HG02973 (cell line): ENCODE results near the gene TSR3.

ENCODE experiments used
- ATAC-seq: cut with Tn5 transposase; IDR thresholded peaks from one replicate; pipeline ENCODE4 v1.9.1; 2021; ENCODE audit warnings: moderate library complexity; ENCODE audit not compliant: unreplicated experiment

TSR3 gene

DNA sequence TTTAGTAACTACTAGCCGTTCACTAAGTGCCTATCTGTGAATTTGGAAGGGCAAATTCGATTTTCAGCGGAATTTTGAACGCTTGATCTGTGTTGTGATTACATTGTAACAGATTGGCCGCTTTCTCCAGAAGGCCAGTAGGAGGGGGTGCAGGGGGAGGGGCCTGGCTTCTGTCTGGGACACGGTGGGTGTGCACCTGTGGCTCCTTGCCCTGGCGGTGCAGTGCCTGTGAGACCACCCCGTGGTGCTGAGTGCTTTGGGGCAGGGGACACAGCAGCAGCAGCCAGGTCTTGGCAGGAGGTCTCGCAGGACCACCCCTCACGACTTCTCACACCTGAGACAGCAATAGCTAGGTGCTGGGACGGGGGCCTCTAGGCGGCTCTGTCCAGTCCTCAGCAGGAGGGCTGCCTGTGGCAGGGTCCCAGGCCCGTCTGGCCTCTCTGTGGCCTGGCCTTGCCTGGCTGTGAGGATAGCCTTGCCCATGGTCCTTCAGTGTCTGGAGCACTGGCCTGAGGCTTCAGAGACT is 40.4 kb downstream of the TSR3 start:
- ATAC-seq: no peak

DNA sequence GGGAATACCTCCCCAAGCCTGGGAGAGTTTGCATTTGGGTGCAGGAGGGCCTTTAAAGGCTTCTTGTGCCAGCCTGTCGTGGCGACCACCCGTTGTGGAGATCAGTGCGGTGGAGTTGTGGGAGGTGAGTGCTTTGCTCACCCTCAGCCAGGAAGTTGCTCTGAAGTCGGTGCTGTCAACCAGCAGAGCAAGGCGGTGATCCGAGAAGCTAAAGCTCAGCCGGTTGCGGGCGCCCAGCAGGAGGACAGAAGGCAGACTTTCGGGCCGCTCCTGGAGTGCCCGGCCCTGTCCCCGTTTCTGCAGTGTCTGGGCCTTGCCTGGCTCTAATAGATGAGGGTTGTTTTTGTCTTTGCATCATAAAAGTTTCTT is 40.9 kb downstream of the TSR3 start:
- ATAC-seq: no peak

GRCh38 chr16:1309888-1310831 is 41.5 kb downstream of the TSR3 start:
- peak; percentile 11 for ATAC-seq

- ATAC-seq: peak; percentile 49
Observed at GRCh38 chr16:1308977-1309885, 42.4 kb downstream of the TSR3 start, which contains the start of gene UBE2I. UBE2I (plus strand) TSS chr16:1309636; CDS start chr16:1314031, 4,395 bp downstream.

DNA sequence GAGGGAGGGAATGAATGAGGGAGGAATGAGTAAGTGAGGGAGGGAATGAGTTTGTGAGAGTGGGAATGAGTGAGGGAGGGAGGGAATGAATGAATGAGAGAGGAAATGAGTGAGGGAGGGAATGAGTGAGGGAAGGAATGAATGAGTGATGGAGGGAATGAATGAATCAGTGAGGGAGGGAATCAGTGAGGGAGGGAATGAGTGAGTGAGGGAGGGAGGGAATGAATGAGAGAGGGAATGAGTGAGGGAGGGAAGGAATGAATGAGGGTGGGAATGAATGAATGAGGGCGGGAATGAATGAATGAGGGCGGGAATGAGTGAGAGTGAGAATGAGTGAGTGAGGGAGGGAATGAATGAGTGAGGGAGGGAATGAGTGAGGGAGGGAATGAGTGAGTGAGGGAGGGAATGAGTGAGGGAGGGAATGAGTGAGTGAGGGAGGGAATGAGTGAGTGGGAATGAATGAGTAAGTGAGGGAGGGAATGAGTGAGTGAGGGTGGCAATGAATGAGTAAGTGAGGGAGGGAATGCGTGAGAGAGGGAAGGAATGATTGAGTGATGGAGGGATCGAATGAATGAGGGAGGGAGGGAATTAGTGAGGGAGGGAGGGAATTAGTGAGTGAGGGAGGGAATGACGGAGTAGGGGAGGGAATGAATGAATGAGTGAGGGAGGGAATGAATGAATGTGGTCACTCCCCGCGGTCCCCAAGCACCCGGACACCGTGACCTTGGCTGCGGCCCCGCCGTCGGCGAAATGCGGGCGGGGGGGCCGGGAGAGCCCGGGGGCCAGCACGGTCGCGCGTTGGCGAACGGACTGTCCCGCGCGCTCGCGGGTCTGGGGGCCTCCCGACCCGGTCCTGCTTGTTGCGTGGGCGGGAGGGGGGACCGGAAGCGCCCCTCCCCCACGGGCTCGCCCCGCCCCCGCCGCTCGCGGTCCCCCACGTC is 43.4 kb downstream of the TSR3 start:
- ATAC-seq: peak; percentile 12

DNA sequence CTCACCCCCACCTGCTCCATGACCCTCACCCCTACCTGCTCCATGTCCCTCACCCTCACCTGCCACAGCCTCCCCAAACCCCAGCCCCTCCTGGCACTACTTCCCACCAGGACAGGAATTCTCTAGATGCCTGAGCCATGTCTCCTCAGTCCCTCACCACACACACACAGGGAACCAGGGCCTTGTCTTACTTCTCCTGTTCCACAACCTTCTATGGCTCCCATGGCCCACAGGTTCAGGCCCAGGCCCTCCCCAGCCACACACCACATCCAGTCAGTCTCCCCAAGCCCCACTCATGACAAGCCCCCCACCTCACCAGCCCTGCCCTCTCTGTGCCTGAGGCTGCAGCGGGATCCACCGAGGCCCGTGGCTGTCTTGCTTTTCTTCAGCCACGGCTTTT is 45.3 kb downstream of the TSR3 start:
- ATAC-seq: no peak

GRCh38 chr16:1305823-1306222 is 45.9 kb downstream of the TSR3 start:
- no peak for ATAC-seq

- ATAC-seq: no peak
Observed at GRCh38 chr16:1301562-1301961, 50.1 kb downstream of the TSR3 start.

- no peak for ATAC-seq
Observed at GRCh38 chr16:1300664-1301476, 50.8 kb downstream of the TSR3 start.

DNA sequence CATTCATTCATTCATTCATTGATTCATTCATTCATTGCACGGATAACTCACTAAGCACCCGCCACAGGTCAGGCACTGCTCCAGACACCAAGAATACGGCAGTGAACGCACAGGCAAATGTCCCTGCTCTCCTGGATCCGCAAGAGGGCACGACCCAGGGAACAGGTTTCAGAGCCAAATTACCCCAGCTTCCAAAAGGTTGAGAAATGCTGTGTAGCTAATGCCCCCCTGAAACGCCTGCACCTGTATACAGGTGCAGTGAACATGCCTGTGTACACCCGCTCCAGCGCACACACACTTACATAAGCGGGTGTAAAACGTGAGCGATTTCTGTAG is 51.8 kb downstream of the TSR3 start:
- no peak for ATAC-seq
